ENCODE results near the gene GLT6D1.
"Not testable (repeated sequence)": the region's sequence is repeated elsewhere in the genome, so short reads cannot be mapped to it uniquely, and the experiment has no call there.

GLT6D1 gene

DNA sequence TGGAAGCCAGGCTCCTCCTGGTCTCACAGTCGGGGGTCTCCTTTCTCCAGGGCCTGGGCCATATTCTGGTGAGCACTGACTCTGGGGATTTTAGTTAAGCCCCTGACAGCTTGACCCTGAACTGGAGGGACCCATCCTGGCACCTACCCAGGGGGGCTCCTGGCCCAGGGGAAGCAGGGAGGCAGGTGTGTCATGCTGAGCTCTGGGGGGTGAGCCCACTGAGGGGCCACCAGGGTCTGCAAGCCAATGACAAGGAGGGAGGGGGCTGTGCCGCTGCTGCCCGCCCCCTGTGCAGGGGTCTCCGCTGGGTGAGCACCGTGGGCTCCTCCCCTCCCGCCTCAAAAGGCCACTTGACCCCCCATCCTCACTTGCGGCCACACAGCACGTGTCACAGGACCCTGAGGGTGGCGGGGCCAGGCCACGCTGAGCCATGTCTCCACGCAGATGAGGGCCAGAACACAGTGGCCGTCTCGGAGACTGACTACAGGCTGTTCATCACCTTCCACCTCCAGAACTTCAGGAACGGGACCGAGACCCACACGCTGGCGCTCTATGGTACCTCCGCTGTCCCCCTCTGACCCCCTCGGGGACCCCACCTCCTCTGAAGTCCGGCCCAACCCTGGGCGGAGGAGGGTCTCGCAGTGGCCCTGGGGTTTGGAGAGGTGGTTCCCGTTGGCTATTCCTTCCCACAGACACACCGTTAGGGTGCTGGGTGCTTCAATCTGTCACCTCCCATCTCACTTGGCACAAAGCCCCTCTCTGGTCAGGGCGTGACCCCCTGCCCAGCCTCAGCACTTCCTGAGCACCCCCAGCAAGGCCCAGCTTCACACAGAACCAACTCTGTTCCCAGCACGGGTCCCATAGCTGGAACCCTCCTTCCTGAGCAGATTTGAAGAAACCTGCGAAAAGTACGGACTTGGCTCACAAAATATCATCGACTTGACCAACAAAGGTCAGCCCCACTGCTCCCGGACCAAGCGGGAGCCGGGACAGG, 25.8 kb upstream of the GLT6D1 start:
- no peak for DNase-seq (ENCODE audit: low read depth)

GRCh38 chr9:135664266-135664665, 24.9 kb upstream of the GLT6D1 start:
- no peak for DNase-seq (ENCODE audit: low read depth)

- no peak for DNase-seq (ENCODE audit: low read depth)
Measured at GRCh38 chr9:135663857-135664256, 24.5 kb upstream of the GLT6D1 start.

- no peak for DNase-seq (ENCODE audit: low read depth)
Measured at GRCh38 chr9:135663451-135663770, 24.1 kb upstream of the GLT6D1 start.

DNA sequence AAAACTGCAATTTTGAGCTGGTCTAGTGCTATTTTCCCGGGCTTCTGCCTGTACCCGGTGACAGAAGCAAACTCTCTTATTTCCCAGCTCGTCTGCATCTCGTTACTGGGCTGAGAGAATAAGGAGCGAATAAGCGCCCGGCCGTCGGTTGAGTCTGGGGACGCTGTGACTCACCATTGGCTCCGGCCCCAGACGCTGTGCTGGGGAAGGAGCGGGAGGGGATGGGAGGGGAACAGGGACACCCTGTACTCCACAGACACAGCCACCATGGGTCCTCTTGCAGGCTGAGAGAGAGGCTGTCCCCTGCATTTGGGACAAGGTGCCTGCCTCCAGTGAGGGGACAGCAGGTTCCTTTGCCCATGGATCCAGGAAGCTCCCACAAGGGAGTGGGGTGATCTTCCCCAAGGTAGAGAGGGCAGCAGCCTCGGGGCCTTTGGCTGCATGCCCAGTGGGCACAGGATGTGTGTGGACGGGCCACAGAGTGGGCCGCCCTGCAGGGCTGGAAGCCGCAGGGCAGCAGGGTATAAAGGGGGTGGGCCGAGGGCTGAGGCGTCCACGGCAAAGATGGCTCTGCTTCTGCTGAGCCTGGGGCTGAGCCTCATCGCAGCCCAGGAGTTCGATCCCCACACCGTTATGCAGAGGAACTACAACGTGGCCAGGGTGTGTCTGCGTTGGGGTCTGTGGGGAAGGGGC, 23.6 kb upstream of the GLT6D1 start, which contains the start of gene LCN9:
TSS of gene LCN9 (plus strand) at position 552 of the 693 bp plus-strand sequence. CDS start at position 565, 13 bp downstream.
- DNase-seq (ENCODE audit: low read depth) = peak; percentile 16

- no peak for DNase-seq (ENCODE audit: low read depth)
Measured at GRCh38 chr9:135661816-135662560, 22.6 kb upstream of the GLT6D1 start.

- no peak for DNase-seq (ENCODE audit: low read depth)
Measured at GRCh38 chr9:135660407-135660806, 21.1 kb upstream of the GLT6D1 start.

DNA sequence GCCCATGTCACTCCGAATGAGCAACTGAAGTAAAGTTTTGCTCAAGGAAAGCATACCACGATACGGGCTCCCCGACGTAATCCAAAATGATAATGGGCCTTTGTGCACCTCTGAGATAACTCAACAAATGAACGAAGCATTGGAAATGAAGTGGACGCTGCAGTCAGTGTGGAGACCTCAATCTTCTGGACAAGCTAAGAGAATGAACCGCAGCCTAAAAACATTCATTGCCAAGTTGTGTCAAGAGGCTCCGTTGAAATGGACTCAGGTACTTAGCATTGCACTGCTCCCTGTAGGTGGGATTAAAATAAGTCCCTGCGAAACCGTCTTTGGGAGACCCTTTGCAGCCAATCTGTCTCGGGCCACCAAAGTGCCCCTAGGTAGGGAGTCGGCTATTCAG, 19.9 kb upstream of the GLT6D1 start:
- DNase-seq (ENCODE audit: low read depth) = no peak

DNA sequence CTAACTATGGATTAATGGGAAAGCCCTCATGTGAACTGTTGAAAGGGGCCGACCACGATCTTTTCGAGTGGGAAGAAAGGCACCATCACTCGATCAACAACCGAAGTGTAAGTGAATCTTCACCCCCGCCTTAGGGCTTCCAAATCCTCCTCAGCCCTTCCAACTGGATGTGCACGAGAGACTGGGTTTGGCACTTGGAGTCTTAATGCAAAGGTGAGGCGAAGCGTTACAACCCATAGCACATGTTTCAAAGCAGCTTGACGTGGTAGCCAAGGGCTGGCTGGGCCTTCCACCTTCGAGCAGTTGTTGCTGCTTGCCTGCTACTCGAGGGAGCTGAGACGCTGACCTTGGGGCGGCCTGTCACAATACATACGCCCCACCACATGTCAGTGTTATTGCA, 18.1 kb upstream of the GLT6D1 start:
- no peak for DNase-seq (ENCODE audit: low read depth)

DNA sequence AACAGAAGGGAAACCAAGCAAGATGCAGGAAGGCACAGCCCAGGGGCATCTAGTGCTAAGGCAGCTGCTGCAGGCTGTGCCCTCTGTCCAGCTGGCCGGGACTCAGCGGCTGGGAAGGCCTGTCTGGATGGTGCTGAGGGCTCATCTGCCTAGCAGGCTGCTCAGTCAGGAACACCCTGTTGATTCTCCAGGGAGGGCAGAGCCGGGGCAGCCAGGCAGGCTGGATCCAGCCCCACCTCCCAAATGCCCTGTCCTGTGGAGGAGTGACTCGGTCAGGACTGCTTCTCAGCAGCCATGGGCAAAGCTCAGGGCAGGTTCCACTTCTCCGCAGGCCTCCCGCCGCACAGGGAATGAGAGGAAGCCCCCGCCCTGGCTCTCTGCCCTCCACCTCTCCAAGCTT, 16.0 kb upstream of the GLT6D1 start:
- no peak for DNase-seq (ENCODE audit: low read depth)

DNA sequence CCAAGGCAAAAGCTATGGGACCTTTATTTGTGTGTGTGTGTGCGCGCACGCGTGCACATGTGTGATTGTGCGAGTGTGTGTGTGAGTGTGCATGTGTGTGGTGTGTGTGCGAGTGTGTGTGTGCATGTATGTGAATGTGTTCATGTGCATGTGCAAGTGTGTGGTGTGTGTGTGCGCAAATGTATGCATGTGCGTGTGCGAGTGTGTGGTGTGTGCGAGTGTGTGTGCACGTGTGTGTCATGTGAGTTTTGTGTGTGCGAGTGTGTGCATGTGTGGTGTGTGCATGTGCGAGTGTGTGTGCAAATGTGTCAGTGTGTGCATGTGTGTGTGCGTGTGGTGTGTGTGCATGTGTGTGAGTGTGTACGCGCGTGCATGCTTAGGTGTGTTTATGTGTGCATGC, 11.1 kb upstream of the GLT6D1 start:
- DNase-seq (ENCODE audit: low read depth) = no peak

DNA sequence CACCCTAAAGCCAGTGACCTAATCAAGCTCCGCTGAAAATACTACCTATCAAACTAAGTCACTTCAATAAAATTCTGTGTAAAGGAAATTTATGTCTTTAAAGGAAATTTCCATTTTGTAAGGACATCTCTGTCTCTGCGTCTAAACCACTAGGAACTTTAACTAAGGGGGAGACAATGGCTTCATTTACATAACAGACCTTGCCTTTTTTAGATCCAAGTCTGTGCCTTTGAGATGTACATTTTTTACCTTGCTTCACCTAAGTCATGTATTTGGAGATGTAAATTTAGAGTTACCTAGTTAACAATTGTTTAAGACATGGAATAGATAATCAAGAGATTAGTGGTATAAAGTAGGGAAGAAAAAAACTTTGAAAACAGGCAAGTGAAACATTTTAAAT, 10.2 kb upstream of the GLT6D1 start:
- no peak for DNase-seq (ENCODE audit: low read depth)

GRCh38 chr9:135648494-135649410, 9.4 kb upstream of the GLT6D1 start:
- DNase-seq (ENCODE audit: low read depth) = no peak

- DNase-seq (ENCODE audit: low read depth) = no peak
Measured at GRCh38 chr9:135647884-135648283, 8.5 kb upstream of the GLT6D1 start.

- no peak for DNase-seq (ENCODE audit: low read depth)
Measured at GRCh38 chr9:135644631-135645218, 5.4 kb upstream of the GLT6D1 start.

DNA sequence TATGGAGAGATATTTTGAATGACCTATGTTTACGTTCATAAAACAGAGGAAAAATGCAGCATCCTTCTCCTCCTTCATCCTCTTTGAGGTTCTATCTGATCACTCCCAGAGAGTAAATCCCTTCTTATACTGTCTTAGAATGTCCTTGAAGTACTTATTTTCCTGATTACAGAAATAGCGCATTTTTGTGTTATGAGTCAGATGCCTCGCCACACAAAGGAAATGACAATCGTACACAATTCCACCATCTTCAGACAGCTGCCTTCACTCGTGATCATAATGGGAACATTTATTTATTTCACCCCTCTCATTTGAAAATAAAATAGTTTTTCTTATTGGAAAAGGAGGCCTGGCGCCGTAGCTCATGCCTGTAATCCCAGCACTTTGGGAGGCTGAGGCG, 2.4 kb upstream of the GLT6D1 start:
- DNase-seq (ENCODE audit: low read depth) = no peak

GRCh38 chr9:135641047-135641446, 1.7 kb upstream of the GLT6D1 start:
- no peak for DNase-seq (ENCODE audit: low read depth)

DNA sequence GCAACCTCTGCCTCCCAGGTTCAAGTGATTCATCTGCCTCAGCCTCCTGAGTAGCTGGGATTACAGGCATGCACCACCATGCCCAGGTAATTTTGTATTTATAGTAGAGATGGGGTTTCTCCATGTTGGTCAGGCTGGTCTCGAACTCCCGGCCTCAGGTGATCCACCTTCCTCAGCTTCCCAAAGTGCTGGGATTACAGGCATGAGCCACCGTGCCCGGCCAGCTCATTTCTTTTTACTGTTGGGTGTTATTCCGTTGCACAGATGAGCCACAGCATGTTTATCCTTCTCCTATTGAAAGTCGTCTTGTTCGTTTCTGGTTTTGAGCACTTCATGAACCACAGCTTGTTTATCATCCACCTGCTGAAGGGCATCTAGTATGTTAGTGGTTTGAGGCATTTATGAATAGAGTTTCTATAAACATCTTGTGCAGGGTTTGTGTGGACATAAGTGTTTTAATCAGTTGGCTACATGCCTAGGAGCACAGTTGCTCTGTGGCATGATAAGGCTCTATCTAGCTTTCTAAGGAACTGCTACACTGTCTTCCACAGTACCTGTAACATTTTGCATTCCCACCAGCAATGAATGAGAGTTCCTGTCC, 2.3 kb downstream of the GLT6D1 start:
- DNase-seq (ENCODE audit: low read depth) = not testable (repeated sequence)

GRCh38 chr9:135632841-135633240, 6.5 kb downstream of the GLT6D1 start:
- DNase-seq (ENCODE audit: low read depth) = no peak

DNA sequence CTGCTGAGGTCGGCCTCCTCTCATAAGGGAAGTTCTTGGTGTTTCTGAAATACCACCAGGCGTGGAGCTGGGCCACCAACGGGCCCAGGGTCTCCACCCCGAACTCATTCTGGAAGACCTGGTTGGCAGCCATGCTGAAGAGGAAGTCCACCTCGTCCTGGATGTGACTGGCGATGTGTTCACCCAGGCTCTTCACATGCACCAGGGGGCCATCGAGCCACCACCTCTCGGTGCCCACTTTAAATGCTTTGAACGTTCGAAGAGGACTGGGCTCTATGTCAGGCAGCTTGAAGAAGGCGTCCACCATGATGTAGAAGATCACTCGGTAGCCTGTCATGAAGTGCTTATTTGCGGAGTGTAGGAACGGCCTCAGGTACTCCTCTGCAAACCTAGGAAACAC, 15.1 kb downstream of the GLT6D1 start:
- no peak for DNase-seq (ENCODE audit: low read depth)
